Hepatocyte (in vitro differentiated cells): ENCODE results near the gene ATP6V0A4.

Experiments used
- EZH2 ChIP-seq: fragments of 200-600 bp; sonication (generic); IDR thresholded peaks from 2 replicates; pipeline ENCODE4 v1.6.1; 2016; ENCODE audit warnings: antibody characterized with exemption, mild to moderate bottlenecking, borderline replicate concordance
- EZH2phosphoT487 ChIP-seq: fragments of 200-600 bp; sonication (generic); IDR thresholded peaks from one replicate; pipeline ENCODE4 v1.6.1; 2018; ENCODE audit warnings: antibody characterized with exemption, mild to moderate bottlenecking, low read depth, moderate library complexity; ENCODE audit not compliant: unreplicated experiment, severe bottlenecking
- TF ChIP-seq, protein P1 (sequence below): fragments of 200-600 bp; sonication (generic); IDR thresholded peaks from 2 replicates; pipeline ENCODE4 v1.5.1; 2016; ENCODE audit warnings: antibody characterized with exemption, mild to moderate bottlenecking; ENCODE audit not compliant: poor library complexity

DNA sequence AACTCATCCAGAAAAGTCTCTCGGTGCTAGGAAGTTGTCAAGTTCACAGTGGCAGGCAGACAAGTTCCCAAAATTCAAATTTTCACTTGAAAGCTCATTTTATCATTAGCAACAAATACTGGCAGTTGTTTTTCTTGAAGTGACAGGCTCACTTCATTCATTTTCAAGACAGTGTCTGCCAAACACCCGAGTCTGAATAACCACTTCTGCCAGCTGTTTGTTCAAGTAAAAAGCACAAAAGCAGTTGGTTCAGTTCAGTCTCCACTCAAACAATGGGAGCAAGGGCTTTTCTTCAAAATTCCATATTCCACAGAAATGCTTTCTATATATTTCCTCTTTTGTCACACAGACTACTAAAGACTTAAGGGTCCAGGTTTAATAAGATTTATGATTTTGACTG, 47.7 kb upstream of the ATP6V0A4 start:
- TF ChIP-seq, protein P1, sequence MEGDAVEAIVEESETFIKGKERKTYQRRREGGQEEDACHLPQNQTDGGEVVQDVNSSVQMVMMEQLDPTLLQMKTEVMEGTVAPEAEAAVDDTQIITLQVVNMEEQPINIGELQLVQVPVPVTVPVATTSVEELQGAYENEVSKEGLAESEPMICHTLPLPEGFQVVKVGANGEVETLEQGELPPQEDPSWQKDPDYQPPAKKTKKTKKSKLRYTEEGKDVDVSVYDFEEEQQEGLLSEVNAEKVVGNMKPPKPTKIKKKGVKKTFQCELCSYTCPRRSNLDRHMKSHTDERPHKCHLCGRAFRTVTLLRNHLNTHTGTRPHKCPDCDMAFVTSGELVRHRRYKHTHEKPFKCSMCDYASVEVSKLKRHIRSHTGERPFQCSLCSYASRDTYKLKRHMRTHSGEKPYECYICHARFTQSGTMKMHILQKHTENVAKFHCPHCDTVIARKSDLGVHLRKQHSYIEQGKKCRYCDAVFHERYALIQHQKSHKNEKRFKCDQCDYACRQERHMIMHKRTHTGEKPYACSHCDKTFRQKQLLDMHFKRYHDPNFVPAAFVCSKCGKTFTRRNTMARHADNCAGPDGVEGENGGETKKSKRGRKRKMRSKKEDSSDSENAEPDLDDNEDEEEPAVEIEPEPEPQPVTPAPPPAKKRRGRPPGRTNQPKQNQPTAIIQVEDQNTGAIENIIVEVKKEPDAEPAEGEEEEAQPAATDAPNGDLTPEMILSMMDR = no peak
- TF ChIP-seq EZH2 = no peak
- no peak for TF ChIP-seq EZH2phosphoT487
